ENCODE results near the gene ZNFX1.

Gene ZNFX1

GRCh38 chr20:49278818-49279676 is 1.2 kb upstream of the ZNFX1 start:
- no peak for DNase-seq (ENCODE audit: low spot score)

DNA sequence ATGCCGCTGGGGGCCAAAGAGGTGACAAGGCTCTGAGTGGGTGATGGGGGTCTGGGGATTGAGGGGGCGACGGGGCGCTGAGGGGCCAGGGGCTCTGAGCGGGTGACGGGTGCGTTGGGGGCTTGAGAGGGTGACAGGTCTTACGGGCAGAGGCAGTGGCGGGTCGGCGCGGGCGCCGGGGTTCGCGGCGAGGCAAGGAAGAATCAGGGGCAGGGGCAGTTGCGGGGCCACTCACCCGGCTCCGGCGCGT is 146 bp downstream of the ZNFX1 start:
- no peak for DNase-seq (ENCODE audit: low spot score)

- DNase-seq (ENCODE audit: low spot score): no peak
Observed at GRCh38 chr20:49276961-49277785, 684 bp downstream of the ZNFX1 start.

DNA sequence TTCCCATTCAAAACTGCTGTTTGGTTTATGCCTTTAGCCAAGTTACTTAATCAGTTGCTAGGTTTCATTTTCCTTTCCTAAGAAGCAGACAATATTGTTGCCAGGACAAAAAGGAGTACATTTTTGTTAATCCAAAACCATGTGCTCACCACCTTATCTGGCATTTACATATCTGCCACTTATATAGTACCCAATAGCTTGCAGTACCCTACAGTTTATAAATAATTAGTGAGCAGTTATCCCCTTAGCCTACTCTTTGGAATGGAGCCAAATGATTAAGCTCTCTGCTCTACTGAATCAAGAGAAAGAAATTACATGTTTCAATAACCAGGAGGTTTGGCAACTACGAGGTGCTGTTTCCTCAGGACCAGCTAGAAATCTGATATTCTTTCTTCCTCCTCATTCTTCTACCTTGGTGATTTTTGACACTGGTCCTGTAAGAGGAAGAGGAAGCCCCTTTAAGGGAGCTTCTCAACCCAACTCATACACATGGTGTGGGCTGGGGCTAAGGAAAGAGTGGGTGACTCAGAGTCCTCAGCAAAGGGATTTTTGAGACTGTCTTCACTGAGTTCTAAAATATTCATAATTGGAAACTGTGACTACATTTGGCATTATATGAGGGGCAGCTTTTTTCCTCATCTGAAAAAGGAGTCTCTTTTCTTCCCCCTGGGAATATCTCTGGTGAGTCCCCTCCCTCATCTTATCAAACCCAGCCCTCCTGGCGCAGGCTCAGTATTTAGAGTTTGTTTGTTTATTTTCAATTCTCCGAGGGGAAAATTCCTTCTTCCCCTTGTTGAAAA is 1.5 kb downstream of the ZNFX1 start:
- peak; percentile 41 for DNase-seq (ENCODE audit: low spot score)

- no peak for DNase-seq (ENCODE audit: low spot score)
Observed at GRCh38 chr20:49275636-49276035, 2.2 kb downstream of the ZNFX1 start.

DNA sequence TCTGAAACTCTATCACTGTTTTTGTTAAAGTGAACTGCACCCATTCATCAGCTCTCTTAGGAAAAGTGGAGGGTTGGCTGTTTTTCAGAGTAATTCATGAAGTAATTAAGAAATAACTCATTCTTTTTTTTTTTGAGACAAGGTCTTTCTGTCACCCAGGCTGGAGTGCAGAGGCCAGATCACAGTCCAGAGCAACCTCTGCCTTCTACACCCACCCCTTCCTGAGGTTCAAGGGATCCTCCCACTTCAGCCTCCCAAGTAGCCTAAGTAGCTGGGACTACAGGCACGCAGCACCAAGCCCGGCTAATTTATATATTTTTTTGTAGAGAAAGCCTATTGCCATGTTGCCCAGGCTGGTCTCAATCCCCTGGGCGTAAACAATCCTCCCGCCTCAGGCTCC is 2.6 kb downstream of the ZNFX1 start:
- DNase-seq (ENCODE audit: low spot score): no peak

DNA sequence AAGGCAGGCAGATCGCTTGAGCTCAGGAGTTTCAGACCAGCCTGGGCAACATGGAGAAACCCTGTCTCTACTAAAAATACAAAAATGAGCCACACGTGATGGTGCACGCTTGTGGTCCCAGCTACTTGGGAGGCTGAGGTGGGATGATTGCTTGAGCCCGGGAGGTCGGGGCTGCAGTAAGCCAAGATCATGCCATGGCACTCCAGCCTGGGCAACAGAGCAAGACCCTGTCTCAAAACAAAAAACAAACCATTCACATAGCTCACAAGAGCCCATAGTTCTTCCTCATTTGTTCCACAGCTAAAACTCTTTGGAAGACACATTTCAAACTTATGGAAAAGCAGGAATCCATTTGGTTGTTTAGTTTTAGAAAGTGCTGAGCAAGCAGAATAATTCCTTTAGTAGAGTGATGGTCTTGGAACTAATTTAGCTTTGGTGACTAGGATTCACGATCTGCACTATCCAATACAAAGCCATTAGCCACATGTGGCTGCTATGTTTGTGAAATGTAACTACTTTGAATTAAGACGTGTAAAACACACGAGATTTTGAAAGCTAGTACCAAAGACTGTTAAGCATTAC is 4.1 kb downstream of the ZNFX1 start:
- DNase-seq (ENCODE audit: low spot score): no peak

DNA sequence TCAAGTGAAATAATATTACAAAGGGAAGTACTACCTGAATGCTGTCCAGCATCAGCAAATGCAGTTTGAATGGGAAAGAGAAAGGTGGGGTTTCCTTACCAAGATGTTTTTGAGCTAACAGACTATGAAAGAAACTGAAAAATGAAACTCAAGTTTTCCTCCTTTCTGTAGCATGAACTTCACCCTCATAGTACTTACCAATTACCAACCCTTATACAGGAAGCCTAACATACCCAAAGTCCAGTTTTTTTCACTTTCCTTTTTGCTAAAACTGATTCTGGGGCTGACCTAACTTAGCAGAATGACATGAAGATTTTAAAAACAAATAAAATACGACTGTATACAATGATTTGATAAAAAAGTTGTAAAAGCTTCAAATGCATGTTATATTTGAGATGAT is 5.2 kb downstream of the ZNFX1 start:
- DNase-seq (ENCODE audit: low spot score): no peak

- no peak for DNase-seq (ENCODE audit: low spot score)
Observed at GRCh38 chr20:49270736-49271135, 7.1 kb downstream of the ZNFX1 start.

DNA sequence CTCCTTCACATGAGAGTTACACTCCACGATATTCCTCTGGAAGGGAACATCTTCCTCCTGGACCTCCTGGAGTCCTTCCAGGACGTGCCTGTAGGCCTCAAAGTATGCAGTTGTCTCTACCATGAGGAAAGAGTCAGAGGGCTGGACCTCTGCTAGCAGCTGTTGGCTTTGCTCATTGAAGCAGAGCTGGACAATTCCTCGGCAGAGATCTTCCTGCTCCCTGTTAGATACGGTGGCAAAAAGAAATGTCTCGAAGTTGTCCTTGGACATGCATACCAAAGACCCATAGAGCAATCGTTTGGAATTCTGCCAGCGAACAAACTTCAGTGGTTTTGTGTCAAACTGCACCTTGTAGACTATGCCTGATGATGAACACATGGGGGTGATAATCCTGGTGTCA is 7.7 kb downstream of the ZNFX1 start:
- DNase-seq (ENCODE audit: low spot score): peak; percentile 63

DNA sequence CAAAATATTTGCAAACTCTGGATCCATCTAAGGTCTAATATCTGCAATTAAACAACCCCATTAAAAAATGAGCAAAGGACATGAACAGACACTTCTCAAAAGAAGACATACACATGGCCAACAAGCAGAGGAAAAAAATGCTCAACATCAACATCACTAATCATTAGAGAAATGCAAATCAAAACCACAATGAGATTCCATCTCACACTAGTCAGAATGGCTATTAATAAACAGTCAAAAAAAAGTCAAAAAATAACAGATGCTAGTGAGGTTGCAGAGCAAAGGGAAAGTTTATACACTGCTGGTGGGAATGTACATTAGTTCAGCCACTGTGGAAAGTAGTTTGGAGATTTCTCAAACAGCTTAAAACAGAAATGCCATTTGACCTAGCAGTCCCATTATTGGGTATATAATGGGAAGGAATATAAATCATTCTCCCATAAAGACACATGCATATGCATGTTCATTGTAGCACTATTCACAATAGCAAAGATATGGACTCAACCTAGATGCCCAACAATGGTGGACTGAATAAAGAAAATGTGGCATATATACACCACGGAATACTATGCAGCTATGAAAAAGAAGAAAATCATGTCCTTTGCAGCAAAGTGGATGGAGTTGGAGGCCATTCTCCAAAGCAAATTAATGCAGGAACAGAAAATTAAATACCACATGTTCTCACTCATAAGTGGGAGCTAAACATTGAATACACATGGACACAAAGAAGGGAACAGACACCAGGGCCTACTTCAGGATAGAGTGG is 9.1 kb downstream of the ZNFX1 start:
- DNase-seq (ENCODE audit: low spot score): no peak

DNA sequence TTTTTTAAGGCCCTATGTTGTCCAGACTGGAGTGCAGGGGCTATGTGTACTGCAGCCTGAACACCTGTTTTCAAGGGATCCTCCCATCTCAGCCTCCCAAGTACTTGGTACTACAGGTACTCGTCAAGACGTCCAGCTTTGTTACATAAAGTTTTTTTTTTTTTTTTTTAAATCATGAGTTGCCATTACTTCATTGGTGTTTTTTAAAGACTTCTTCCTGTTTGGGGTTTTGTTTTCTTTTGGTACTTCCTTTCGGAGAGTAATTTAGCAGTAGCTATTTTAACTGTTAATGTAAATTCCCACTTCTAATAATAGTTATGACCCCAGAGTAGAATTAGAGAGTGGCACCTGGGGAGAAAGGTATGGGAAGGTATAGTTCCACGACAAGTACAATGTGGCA is 10.5 kb downstream of the ZNFX1 start:
- DNase-seq (ENCODE audit: low spot score): no peak

DNA sequence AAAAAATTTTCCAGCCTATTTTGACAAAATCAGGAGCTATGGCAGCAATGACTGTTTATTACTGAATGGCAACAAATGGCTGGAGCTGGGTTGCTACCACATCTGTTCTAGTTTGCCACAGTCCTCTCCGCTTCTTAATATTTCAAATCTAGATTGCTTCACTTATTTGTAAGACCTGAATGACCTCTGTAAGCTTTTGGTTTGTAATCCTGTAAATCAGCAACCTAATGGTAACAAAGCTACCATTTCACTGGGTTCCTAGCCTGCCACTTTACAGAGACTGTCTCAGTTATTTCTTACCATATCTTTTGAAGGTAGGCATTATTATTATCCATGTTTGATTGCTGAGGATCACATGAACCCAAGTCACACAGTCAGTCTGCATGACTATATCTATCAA is 15.4 kb downstream of the ZNFX1 start:
- no peak for DNase-seq (ENCODE audit: low spot score)

DNA sequence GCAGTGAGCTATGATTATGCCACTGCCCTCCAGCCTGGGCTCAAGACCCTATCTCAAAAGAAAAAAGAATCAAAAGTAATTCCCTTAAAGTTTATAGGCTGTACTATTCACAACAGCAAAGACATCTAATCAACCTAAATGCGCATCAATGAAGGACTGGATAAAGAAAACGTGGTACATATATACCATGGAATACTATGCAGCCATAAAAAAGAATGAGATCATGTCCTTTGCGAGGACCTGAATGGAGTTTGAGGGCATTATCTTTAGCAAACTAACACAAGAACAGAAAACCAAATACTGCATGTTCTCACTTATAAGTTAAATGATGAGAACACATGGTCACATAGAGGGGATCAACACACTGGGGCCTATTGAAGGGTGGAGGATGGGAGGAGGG is 16.7 kb downstream of the ZNFX1 start:
- DNase-seq (ENCODE audit: low spot score): no peak

DNA sequence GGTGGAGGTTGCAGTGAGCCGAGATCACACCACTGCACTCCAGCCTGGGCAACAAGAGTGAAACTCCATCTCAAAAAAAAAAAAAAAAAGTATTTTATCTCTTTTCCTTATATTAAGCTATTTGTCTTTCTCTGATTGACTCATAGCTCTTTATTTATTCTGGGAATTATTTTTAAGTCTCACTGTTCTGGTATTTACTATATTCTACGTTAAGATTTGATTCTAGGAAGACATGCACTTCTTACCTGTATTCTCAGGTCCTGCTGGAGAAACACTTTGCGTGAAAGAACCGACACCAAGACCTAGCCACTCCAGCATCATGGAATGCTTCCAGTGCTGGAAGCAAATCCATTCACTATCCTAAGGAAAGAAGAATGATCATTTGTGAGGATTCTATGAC is 17.6 kb downstream of the ZNFX1 start:
- DNase-seq (ENCODE audit: low spot score): no peak

DNA sequence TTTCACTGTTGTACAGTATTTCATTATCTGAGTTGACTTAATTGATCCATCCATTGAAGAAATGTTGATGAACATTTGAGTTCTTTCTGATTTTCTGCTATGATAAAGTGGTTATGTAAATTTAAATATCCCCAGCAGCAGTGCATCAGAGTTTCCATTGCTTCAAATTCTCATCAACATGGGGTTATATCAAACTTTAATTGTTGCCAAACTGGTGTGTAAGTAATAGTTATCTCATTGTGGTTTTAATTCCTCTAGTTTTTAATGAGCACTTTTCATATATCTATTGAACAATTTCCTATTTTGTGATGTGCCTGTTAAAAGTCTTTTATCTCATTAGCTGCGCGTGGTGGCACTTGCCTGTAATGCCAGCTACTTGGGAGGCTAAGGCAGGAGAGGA is 18.1 kb downstream of the ZNFX1 start:
- no peak for DNase-seq (ENCODE audit: low spot score)

GRCh38 chr20:49259284-49259683 is 18.6 kb downstream of the ZNFX1 start:
- no peak for DNase-seq (ENCODE audit: low spot score)

- DNase-seq (ENCODE audit: low spot score): no peak
Observed at GRCh38 chr20:49256261-49256660, 21.6 kb downstream of the ZNFX1 start.

DNA sequence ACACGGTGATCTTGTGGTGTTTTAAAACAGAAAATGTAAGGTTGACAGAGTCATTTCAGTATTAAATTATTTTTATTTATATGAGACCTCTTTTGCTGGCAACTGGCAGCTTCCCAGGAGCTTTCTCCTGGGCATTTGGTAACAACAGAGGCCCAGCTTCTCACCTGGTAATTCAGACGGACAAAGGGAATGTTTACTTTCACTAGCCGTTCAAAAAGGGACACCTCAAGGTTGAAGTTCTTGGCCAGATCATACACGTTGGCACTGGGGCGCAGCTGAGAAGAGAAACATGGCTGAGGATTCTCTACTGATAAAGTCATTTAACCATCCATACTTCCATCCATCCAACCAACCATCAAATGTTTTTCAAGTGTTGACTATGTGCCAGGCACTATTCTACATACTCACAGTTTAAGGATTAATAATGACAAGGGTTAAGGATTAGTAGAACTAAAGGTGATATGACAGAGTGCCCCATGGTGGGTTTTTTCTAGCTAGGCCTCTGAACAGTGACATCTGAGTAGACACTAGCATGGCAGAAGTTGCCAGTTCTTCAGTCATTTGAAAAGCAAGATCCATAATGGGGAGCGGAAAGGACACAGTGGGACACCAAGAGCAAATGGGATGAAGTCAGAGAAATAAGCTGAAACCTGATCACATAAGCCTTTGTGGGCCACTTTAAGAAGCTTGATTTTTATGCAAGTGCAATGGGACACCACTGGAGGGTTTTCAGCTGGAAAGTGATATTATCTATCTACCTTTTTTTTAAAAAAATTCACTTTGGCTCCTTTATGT is 25.1 kb downstream of the ZNFX1 start:
- no peak for DNase-seq (ENCODE audit: low spot score)

- no peak for DNase-seq (ENCODE audit: low spot score)
Observed at GRCh38 chr20:49248879-49249665, 28.8 kb downstream of the ZNFX1 start.
